Right cardiac atrium (tissue), 5 donors: ENCODE results near the gene BRINP1. TPM values are rescaled to one million over a fixed set of nuclear protein-coding genes. Genes with fewer than 3 reads are reported as not detected.

ENCODE experiments used
- ATAC-seq, 2 donors: fragments of 200-7000 bp; cut with Tn5 transposase; one replicate each; pipeline versions ENCODE4 v1.8.0 to v1.9.1; 2020; ENCODE audit warnings: moderate library complexity in 2 of 2, mild to moderate bottlenecking in 1 of 2
- DNase-seq, 3 donors: peaks; one replicate each; pipeline ENCODE4 v3.0.0-alpha.2; 2020
- H3K27ac ChIP-seq: one replicate; pipeline ENCODE4 v1.5.1; 2013; ENCODE audit warnings: mild to moderate bottlenecking, low read length, control low read depth, moderate library complexity
- H3K27me3 ChIP-seq: one replicate; pipeline ENCODE4 v1.6.1; 2013; ENCODE audit not compliant: control insufficient read depth, insufficient read depth
- H3K4me1 ChIP-seq: one replicate; pipeline ENCODE4 v1.6.1; 2013; ENCODE audit warnings: low read length; ENCODE audit not compliant: control insufficient read depth, insufficient read depth
- H3K4me3 ChIP-seq: one replicate; pipeline ENCODE4 v1.5.1; 2013; ENCODE audit warnings: low read length, control low read depth
- H3K9me3 ChIP-seq: one replicate; pipeline ENCODE4 v1.6.1; 2013; ENCODE audit warnings: low read length; ENCODE audit not compliant: control insufficient read depth
- WGBS: extraction: QIAGEN DNeasy Blood & Tissue Kit; methylation state at CpG from one replicate; pipeline ENCODE4 v1.1.7; 2013; 5-methylcytosine and 5-hydroxymethylcytosine counted together
- intact Hi-C, 4 donors: fragments of 100-400 bp; cut with DNase I; formaldehyde crosslinking; loops; one replicate each; pipeline versions ENCODE4 v1.11.0 to v1.14.0; 2022 to 2023
- polyA plus RNA-seq: library from polyadenylated mRNA; stranded (reverse); fragments of 200-250 nt; gene quantifications from one replicate; pipeline ENCODE4 v1.2.3, GENCODE V29; 2013
- total RNA-seq, 4 donors: library from RNA; stranded (reverse); fragmentation: NEBNext Ultra II Directional; extraction: Animal tissue kit (Norgen Biotek cat#: 25700); gene quantifications; one replicate each; pipeline ENCODE4 v1.2.1, GENCODE V29; 2021
- donor health status: healthy with polysubstance abuse.
- donor health status: DM: no; HTN: yes; CAD: no.
- donor health status: DM: no; HTN: no; CAD: no.
- donor health status: DM: no; HTN: yes; CAD: no; lungs with severe emphysema.
- donor health status: DM: yes; HTN: yes; CAD: no.

BRINP1 gene
- total and polyA plus RNA-seq, 5 donors: 0.63 to 1.6 (median 1.1) TPM

DNA sequence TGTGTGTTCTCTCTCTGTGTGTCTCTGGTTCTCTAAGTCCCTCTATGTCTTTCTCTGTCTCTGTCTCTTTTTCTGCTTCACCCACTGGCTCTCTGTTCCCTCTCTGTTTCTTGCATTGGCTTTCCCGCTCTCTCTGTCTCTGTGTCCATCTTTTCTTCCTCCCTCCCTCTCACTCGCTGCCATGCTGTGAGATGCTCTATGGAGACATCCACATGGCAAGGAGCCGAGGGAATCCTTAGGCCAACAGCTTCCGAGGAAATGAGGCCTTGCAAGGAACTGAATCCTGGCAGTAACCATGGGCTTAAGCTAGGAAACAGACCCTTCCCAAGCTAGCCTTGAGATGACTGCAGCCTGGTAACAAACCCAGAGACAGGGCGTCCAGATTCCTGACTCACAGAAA lies 117.3 kb downstream of the BRINP1 start:
- ATAC-seq (no peak), DNase-seq (no peak)
- Histone ChIP-seq H3K9me3 (no peaks in the 10 kb centered on the region), H3K27me3 (no peaks in the 10 kb centered on the region), H3K27ac (no peak overlapping the region), H3K4me1 (no peaks in the 10 kb centered on the region), H3K4me3 (no peak overlapping the region)
- intact Hi-C loops: no loop called here
- WGBS: 60% methylated on average over 5 of the region's 5 CpGs

DNA sequence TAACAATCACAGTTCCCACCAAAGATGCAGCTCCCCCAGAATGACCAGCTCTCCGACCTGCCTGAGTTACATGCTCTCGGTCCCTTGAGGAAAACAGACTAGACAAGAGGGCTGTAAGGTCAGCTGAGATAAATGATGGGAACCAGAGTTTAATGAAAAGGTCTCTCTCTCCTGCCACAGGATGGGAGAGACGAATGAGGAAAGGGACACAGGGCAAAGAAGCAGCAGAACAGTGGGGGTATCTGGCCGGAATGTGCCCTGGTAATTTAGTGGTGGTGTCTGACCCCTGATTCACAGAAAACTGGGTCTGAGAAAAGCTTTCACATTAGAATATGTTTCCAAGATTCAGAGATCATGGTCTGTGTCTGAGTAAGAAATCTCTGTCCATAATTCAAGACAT lies 118.5 kb downstream of the BRINP1 start:
- Histone ChIP-seq H3K4me3 (no peak overlapping the region), H3K4me1 (no peaks in the 10 kb centered on the region), H3K9me3 (no peaks in the 10 kb centered on the region), H3K27ac (no peak overlapping the region), H3K27me3 (no peaks in the 10 kb centered on the region)
- intact Hi-C loops: no loop called here
- ATAC-seq: no peak
- DNase-seq: no peak
- WGBS: 48% methylated on average over 4 of the region's 4 CpGs

DNA sequence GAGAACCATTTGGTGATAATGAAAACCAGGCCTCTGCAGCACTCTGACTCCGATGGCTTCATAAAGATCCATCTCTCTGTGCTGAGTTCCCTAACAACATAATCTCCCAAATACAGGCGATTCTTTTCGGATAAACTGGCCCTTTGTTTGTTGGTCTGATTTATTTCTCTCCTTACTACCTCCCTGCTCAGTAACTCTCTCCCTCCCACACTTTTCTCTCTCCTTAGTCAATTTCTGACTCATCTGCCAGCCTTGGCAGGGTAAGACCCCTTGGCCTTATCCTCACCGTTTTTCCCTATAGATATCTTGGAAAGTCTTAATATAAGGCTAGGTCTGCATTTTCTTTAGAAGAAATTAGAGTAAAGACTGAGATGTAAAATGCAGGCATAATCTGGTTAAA lies 128.7 kb downstream of the BRINP1 start:
- intact Hi-C loops: no loop called here
- 60% methylated on average over 4 of the region's 4 CpGs for WGBS
- Histone ChIP-seq H3K9me3 (no peaks in the 10 kb centered on the region), H3K27me3 (no peaks in the 10 kb centered on the region), H3K4me3 (no peak overlapping the region), H3K4me1 (no peaks in the 10 kb centered on the region), H3K27ac (no peak overlapping the region)
- no peak for ATAC-seq
- no peak for DNase-seq

DNA sequence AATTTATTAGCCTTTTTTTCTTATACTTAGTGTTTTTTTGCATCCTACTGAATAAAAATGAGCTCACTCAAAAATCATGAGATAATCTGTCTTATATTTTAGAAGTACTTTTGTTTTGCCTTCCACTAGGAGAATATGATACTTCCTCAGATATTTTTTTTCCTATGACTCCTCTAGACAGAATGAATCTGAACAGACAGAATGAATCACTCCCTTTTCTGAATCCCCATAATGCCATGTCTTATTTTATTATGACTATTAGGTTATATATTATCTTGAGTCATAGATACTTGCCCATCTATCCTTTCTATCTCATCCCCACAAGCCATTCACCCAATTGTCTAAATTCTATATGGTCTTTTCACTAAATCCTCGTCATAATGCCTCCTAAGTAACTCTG lies 134.6 kb downstream of the BRINP1 start:
- DNase-seq (no peak), ATAC-seq (no peak)
- Histone ChIP-seq H3K4me3 (no peak overlapping the region), H3K4me1 (no peaks in the 10 kb centered on the region), H3K27me3 (no peaks in the 10 kb centered on the region), H3K27ac (no peak overlapping the region), H3K9me3 (no peaks in the 10 kb centered on the region)
- intact Hi-C loops: no loop called here
- 61% methylated on average over 1 of the region's 1 CpG for WGBS

DNA sequence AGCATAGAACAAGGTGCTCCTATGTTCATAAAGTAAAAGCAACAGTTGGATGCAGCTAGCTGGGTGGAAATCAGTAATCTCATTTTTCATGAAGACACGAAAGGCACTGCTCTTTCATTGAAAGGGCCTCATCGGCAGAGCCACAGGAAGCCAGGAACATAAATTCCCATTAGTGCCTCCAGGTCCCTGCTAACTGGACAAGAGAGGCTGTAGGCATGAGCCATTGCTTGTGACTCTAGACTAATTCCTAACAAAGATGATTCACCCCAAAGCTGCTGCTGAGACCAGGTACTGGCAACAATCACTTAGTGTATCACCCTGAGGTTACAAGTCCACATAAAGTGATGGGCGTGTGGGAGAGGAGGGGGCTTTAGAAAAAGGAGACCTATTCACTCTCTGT lies 141.8 kb downstream of the BRINP1 start:
- intact Hi-C loops: no loop called here
- H3K4me1 ChIP-seq: no peaks in the 10 kb centered on the region

DNA sequence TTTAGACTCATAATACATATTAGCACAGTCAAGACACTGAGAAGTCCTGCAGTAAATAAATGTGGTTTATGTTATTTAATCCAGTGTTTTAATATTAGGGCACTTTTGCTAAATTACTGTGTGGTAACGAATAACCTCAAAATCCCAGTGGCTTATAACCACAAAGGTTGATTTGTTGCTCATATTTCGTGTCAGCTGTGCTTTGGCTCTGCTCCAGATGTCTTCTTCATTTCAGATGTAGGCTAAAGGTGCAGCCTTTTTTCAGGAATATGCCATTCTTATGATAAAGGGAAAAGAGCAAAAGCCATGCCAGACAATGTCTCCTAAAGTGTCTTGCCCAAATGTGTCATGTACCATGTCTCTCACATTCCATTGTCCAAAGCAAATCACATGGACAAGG lies 144.8 kb downstream of the BRINP1 start:
- ATAC-seq (no peak), DNase-seq (no peak)
- Histone ChIP-seq H3K27me3 (no peaks in the 10 kb centered on the region), H3K9me3 (no peaks in the 10 kb centered on the region), H3K27ac (no peak overlapping the region), H3K4me3 (no peak overlapping the region), H3K4me1 (no peaks in the 10 kb centered on the region)
- 72% methylated on average over 2 of the region's 2 CpGs for WGBS
- intact Hi-C loops: no loop called here

More for the DNA sequence above, 141.8 kb downstream of the BRINP1 start:
- H3K27me3 ChIP-seq: no peaks in the 10 kb centered on the region
- DNase-seq: no peak
- no peaks in the 10 kb centered on the region for H3K9me3 ChIP-seq
- 84% methylated on average over 3 of the region's 3 CpGs for whole genome bisulfite sequencing
- no peak overlapping the region for H3K27ac ChIP-seq
- ATAC-seq: no peak
- no peak overlapping the region for H3K4me3 ChIP-seq

DNA sequence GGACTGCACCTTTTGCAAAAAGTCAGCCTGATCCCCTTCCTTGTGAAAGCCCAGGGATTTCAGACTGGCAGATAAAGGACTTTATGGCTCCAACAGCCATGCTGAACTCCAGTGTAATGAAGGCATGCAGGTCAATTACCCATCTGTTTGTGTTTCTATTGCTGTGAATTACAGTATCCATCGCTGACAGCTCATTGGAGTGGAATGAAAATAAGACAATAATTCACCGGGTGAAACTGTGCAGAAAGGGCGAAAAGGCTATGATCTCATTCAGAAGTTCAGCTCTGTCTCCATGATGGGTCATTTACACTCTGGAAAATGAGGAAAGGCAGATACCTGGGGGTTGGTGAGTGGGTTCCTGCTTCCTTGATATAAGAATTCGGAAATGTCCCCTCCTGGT lies 148.0 kb downstream of the BRINP1 start:
- peaks cover 2% of the 10 kb centered on the region for H3K9me3 ChIP-seq
- no peaks in the 10 kb centered on the region for H3K4me1 ChIP-seq
- H3K27me3 ChIP-seq: no peaks in the 10 kb centered on the region
- 80% methylated on average over 4 of the region's 4 CpGs for WGBS
- H3K4me3 ChIP-seq: no peak overlapping the region
- intact Hi-C loops: no loop called here
- DNase-seq: no peak
- no peak overlapping the region for H3K27ac ChIP-seq
- no peak for ATAC-seq

DNA sequence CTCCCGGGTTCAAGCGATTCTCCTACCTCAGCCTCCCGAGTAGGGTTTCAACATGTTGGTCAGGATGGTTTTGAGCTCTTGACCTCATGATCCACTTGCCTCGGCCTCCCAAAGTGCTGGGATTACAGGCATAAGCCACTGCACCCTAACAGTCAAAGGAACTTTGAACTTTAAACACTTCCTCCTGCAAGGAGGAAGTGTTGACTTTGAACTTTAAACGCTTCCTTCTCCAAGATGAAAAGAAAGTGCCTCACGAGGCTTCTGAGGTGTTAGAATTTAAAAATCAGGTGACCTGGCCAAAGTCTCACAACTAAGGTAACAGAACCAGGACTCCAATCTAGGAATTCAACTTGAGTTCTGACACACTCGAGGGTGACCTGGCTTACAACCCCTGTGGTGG lies 150.9 kb downstream of the BRINP1 start:
- Histone ChIP-seq H3K27ac (no peak overlapping the region), H3K4me3 (no peak overlapping the region), H3K27me3 (no peaks in the 10 kb centered on the region), H3K9me3 (peaks cover 2% of the 10 kb centered on the region), H3K4me1 (no peaks in the 10 kb centered on the region)
- no peak for ATAC-seq
- DNase-seq: no peak
- intact Hi-C loops: no loop called here
- WGBS: 68% methylated on average over 7 of the region's 7 CpGs

DNA sequence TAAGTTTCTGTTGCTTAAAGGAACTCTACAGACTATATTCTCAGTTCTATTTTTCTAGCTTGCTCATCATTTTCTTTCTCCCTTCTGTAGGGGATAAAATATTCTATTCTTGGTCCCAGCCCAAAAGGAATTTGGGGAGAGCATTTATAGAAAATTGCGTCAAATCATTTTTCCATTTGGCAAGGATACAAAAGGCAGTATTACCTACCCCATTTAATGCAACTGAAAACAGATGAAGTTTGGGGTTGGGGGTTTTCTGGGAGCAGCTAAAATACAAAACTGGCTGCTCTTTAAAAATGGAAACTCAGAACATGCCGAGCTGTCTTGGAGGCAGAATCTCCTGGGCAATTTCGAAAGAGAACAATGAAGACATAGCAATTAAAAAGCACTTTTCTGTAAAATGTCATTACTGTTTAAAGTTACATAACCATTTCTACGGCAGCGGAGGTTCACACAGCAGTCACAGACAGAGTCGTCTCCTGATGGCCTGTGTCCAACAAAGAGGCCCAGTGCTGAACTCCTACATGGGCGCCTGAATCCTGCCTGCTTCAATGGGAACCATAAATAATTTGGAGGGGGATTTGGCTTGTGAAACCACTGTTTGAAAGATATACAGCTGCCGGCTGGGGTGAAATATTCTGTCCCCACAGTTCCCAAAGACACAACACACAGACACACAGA lies 152.4 kb downstream of the BRINP1 start:
- Histone ChIP-seq H3K9me3 (peaks cover 2% of the 10 kb centered on the region), H3K4me3 (no peak overlapping the region), H3K4me1 (no peaks in the 10 kb centered on the region), H3K27ac (no peak overlapping the region), H3K27me3 (no peaks in the 10 kb centered on the region)
- WGBS: 45% methylated on average over 8 of the region's 8 CpGs
- intact Hi-C loops: no loop called here
- peak; percentile 58 to 76 (median 70) for DNase-seq
- ATAC-seq: peak; percentile 42 to 75

DNA sequence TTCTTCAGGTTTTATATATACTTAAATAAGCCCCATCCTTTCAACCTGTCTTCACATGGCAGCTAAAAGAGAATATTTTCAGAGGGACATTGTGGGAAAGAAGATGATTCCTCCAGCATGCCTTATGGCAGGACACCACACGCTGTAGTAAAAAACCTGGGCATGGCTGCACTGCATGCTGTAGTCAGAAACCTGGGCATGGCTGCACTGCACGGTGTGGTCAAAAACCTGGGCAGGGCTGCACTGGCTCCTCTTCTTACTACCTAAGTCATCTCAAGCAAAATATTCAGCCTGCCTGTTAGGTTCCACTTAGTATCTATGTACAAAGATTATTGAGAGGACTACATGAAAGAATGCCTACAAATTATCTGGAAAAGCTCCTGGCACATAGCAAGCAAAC lies 153.6 kb downstream of the BRINP1 start:
- DNase-seq: no peak
- no peaks in the 10 kb centered on the region for H3K27me3 ChIP-seq

DNA sequence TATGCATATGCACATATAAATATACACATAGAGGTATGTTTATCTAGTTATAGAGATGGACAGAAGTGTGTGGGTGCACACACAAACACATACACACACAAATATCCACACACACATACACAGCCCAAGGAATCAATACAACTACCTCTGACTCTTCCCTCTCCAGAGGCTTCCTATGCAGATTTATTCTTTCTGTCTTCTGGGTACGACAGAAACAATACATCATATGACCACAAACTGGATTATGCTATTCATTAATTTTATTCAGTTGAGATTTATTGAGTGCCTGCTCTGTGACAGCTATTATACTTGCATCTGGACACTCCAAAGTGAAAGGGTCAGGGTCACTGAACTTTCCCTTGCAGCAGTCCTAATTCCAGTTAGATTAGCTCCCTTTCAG lies 155.8 kb downstream of the BRINP1 start:
- Histone ChIP-seq H3K27ac (no peak overlapping the region), H3K4me3 (no peak overlapping the region), H3K9me3 (no peaks in the 10 kb centered on the region), H3K27me3 (no peaks in the 10 kb centered on the region), H3K4me1 (no peaks in the 10 kb centered on the region)
- ATAC-seq (no peak), DNase-seq (no peak)
- WGBS: 55% methylated on average over 1 of the region's 1 CpG
- intact Hi-C loops: no loop called here

More for the DNA sequence above, 153.6 kb downstream of the BRINP1 start:
- no peaks in the 10 kb centered on the region for H3K4me1 ChIP-seq
- WGBS: 91% methylated on average over 2 of the region's 2 CpGs
- H3K4me3 ChIP-seq: no peak overlapping the region
- intact Hi-C loops: no loop called here
- no peak for ATAC-seq
- H3K9me3 ChIP-seq: peaks cover 2% of the 10 kb centered on the region
- H3K27ac ChIP-seq: no peak overlapping the region
